Common myeloid progenitor, CD34-positive (primary cell): Measurements from ENCODE around the gene ARHGEF7.

Source experiments
- CTCF ChIA-PET: fragments of 350-600 bp; sonication (Branson Sonifier 250); formaldehyde crosslinking; loops from one replicate; lab custom pipeline; 2021; ENCODE audit warnings: antibody characterized with exemption; lab: Charles Lee
- POLR2A ChIA-PET: fragments of 350-600 bp; sonication (Branson Sonifier 250); formaldehyde crosslinking; loops from one replicate; lab custom pipeline; 2021; ENCODE audit warnings: antibody characterized with exemption; lab: Charles Lee
- DNase-seq, 3 donors: peaks; one replicate each; pipeline versions ENCODE4 v3.0.0 to v3.0.0-alpha.2; 2013
- H3K27ac ChIP-seq, 2 experiments: 1 replicate in 1 of 2; 2 replicates in 1 of 2; pipeline ENCODE4 v1.7.0; 2013; ENCODE audit warnings: inconsistent platforms in 2 of 2, low read length in 2 of 2, mild to moderate bottlenecking in 2 of 2, low read depth in 1 of 2, moderate library complexity in 1 of 2; ENCODE audit not compliant: severe bottlenecking in 2 of 2, insufficient read depth in 1 of 2, poor library complexity in 1 of 2
- H3K27me3 ChIP-seq, 5 experiments: replicated peaks in 2 of 5; 1 replicate in 3 of 5; 2 replicates in 2 of 5; pipeline versions ENCODE4 v1.6.1 to v1.7.0; 2013; ENCODE audit warnings: low read length in 4 of 5, mild to moderate bottlenecking in 2 of 5, moderate library complexity in 2 of 5, inconsistent platforms in 1 of 5; ENCODE audit not compliant: insufficient read depth in 5 of 5, control insufficient read depth in 4 of 5
- H3K36me3 ChIP-seq, 4 experiments: 1 replicate in 2 of 4; 2 replicates in 2 of 4; pipeline versions ENCODE4 v1.6.1 to v1.7.0; 2013; ENCODE audit warnings: low read length in 3 of 4, control low read depth in 1 of 4, mild to moderate bottlenecking in 1 of 4; ENCODE audit not compliant: control insufficient read depth in 4 of 4, insufficient read depth in 4 of 4
- H3K4me1 ChIP-seq, 4 experiments: 1 replicate in 3 of 4; 2 replicates in 1 of 4; pipeline versions ENCODE4 v1.6.1 to v1.7.1; 2013; ENCODE audit warnings: low read length in 3 of 4, mild to moderate bottlenecking in 3 of 4, control low read depth in 1 of 4, inconsistent platforms in 1 of 4, moderate library complexity in 1 of 4; ENCODE audit not compliant: control insufficient read depth in 4 of 4, insufficient read depth in 4 of 4; ENCODE audit errors: control extremely low read depth in 1 of 4
- H3K4me3 ChIP-seq, 7 experiments: 1 replicate in 4 of 7; 2 replicates in 3 of 7; pipeline versions ENCODE4 v1.5.1 to v1.7.0; 2013; ENCODE audit warnings: mild to moderate bottlenecking in 7 of 7, low read length in 6 of 7, moderate library complexity in 6 of 7, inconsistent platforms in 2 of 7, low read depth in 2 of 7, control low read depth in 1 of 7; ENCODE audit not compliant: insufficient read depth in 4 of 7, control insufficient read depth in 1 of 7; ENCODE audit errors: extremely low read depth in 1 of 7
- H3K9me3 ChIP-seq, 5 experiments: 1 replicate in 4 of 5; 2 replicates in 1 of 5; pipeline versions ENCODE4 v1.6.1 to v1.7.1; 2013; ENCODE audit warnings: low read length in 4 of 5, mild to moderate bottlenecking in 2 of 5, inconsistent platforms in 1 of 5, low read depth in 1 of 5, moderate library complexity in 1 of 5; ENCODE audit not compliant: control insufficient read depth in 4 of 5, insufficient read depth in 2 of 5; ENCODE audit errors: control extremely low read depth in 1 of 5
- WGBS: methylation state at CpG from one replicate; pipeline ENCODE4 v1.1.5; 2013; ENCODE audit not compliant: insufficient coverage; 5-methylcytosine and 5-hydroxymethylcytosine counted together

Gene ARHGEF7

GRCh38 chr13:111090169-111090568, 24.9 kb upstream of the ARHGEF7 start:
- ChIA-PET CTCF (interaction anchor here (0.6 kb wide), 1 partner anchor 331 kb away, joined by 3 read pairs; no protein-coding TSS in a partner anchor), POLR2A (no interaction called here)
- Histone ChIP-seq H3K36me3 (no peaks in the 10 kb centered on the region), H3K9me3 (peaks cover 0 to 3% (median 0%) of the 10 kb centered on the region in 5 experiments), H3K4me3 (no peak overlapping the region), H3K4me1 (no peaks in the 10 kb centered on the region), H3K27ac (no peak overlapping the region), H3K27me3 (peaks cover 0 to 33% (median 18%) of the 10 kb centered on the region in 5 experiments)
- DNase-seq, result no peak
- WGBS, result 100% methylated on average over 2 of the region's 7 CpGs

- ChIA-PET CTCF (no interaction called here), POLR2A (no interaction called here)
- H3K4me3 ChIP-seq, result no peak overlapping the region
- H3K27me3 ChIP-seq, result peaks cover 0 to 58% (median 19%) of the 10 kb centered on the region in 5 experiments
- WGBS, result 66% methylated on average over 6 of the region's 6 CpGs
- no peaks in the 10 kb centered on the region for H3K4me1 ChIP-seq
- no peaks in the 10 kb centered on the region for H3K36me3 ChIP-seq
- no peak for DNase-seq
- peaks cover 0 to 3% (median 0%) of the 10 kb centered on the region in 5 experiments for H3K9me3 ChIP-seq
- no peak overlapping the region for H3K27ac ChIP-seq
Observed at GRCh38 chr13:111092685-111093084, 22.4 kb upstream of the ARHGEF7 start.

- Histone ChIP-seq H3K36me3 (no peaks in the 10 kb centered on the region), H3K27me3 (peaks cover 0 to 61% (median 20%) of the 10 kb centered on the region in 5 experiments), H3K4me3 (no peak overlapping the region), H3K27ac (no peak overlapping the region), H3K9me3 (peaks cover 0 to 3% (median 0%) of the 10 kb centered on the region in 5 experiments), H3K4me1 (no peaks in the 10 kb centered on the region)
- DNase-seq, result no peak
- 90% methylated on average over 13 of the region's 21 CpGs for WGBS
- CTCF ChIA-PET, result no interaction called here
- POLR2A ChIA-PET, result no interaction called here
Observed at GRCh38 chr13:111093136-111093535, 22.0 kb upstream of the ARHGEF7 start.

GRCh38 chr13:111093634-111094033, 21.5 kb upstream of the ARHGEF7 start:
- WGBS, result 89% methylated on average over 6 of the region's 9 CpGs
- H3K36me3 ChIP-seq, result no peaks in the 10 kb centered on the region
- no peak overlapping the region for H3K27ac ChIP-seq
- ChIA-PET CTCF (no interaction called here), POLR2A (no interaction called here)
- peaks cover 0 to 64% (median 22%) of the 10 kb centered on the region in 5 experiments for H3K27me3 ChIP-seq
- H3K4me1 ChIP-seq, result no peaks in the 10 kb centered on the region
- no peak for DNase-seq
- peaks cover 0 to 3% (median 0%) of the 10 kb centered on the region in 5 experiments for H3K9me3 ChIP-seq
- no peak overlapping the region for H3K4me3 ChIP-seq

GRCh38 chr13:111095031-111095840, 19.9 kb upstream of the ARHGEF7 start:
- DNase-seq, result no peak
- CTCF ChIA-PET, result interaction anchor here (1.1 kb wide), 2 partner anchors 29 to 123 kb away, joined by 3 to 4 read pairs; no protein-coding TSS in a partner anchor

GRCh38 chr13:111095911-111096501, 19.1 kb upstream of the ARHGEF7 start:
- WGBS, result 74% methylated on average over 6 of the region's 9 CpGs
- CTCF ChIA-PET, result no interaction called here
- Histone ChIP-seq H3K36me3 (no peaks in the 10 kb centered on the region), H3K27me3 (peaks cover 0 to 78% (median 18%) of the 10 kb centered on the region in 5 experiments), H3K4me1 (no peaks in the 10 kb centered on the region), H3K27ac (no peak overlapping the region), H3K9me3 (peaks cover 0 to 6% (median 0%) of the 10 kb centered on the region in 5 experiments), H3K4me3 (no peak overlapping the region)
- no peak for DNase-seq
- POLR2A ChIA-PET, result no interaction called here

More at GRCh38 chr13:111095031-111095840, 19.9 kb upstream of the ARHGEF7 start:
- H3K27ac ChIP-seq, result no peak overlapping the region
- H3K36me3 ChIP-seq, result no peaks in the 10 kb centered on the region
- H3K4me1 ChIP-seq, result no peaks in the 10 kb centered on the region
- peaks cover 0 to 3% (median 0%) of the 10 kb centered on the region in 5 experiments for H3K9me3 ChIP-seq
- H3K27me3 ChIP-seq, result peaks cover 0 to 72% (median 19%) of the 10 kb centered on the region in 5 experiments
- 88% methylated on average over 23 of the region's 30 CpGs for WGBS
- no peak overlapping the region for H3K4me3 ChIP-seq
- POLR2A ChIA-PET, result no interaction called here

GRCh38 chr13:111099290-111099689, 15.8 kb upstream of the ARHGEF7 start:
- WGBS, result 88% methylated on average over 1 of the region's 1 CpG
- Histone ChIP-seq H3K9me3 (peaks cover 0 to 21% (median 3%) of the 10 kb centered on the region in 5 experiments), H3K4me1 (no peaks in the 10 kb centered on the region), H3K36me3 (no peaks in the 10 kb centered on the region), H3K27me3 (peaks cover 0 to 53% (median 7%) of the 10 kb centered on the region in 5 experiments), H3K27ac (no peak overlapping the region), H3K4me3 (no peak overlapping the region)
- DNase-seq, result no peak
- POLR2A ChIA-PET, result no interaction called here
- CTCF ChIA-PET, result no interaction called here
